ENCODE measurements around the gene PDSS1. TPM values are rescaled to one million over a fixed set of nuclear protein-coding genes. Genes with fewer than 3 reads are reported as not detected.

PDSS1 gene
- total and polyA plus RNA-seq, 2 of the 13 experiments (the other 11 are each of a cell fraction or from before 2014, with no cell fraction given): 18.7 to 19.3 TPM

GRCh38 chr10:26777686-26778085, 80.2 kb downstream of the PDSS1 start:
- peaks cover 11% of the 10 kb centered on the region for H3K79me2 ChIP-seq (ENCODE audit: insufficient read depth, low read length)
- CTCF ChIA-PET (ENCODE audit: low intra/inter-chr PET ratio, low total read pairs): no interaction called here
- H3K4me1 ChIP-seq (ENCODE audit: insufficient read depth, low read length): peaks cover 28% of the 10 kb centered on the region
- POLR2A ChIA-PET: no interaction called here
- H3K27me3 ChIP-seq (ENCODE audit: control insufficient read depth in 1 of 2, insufficient read depth in 2 of 2, low read length in 2 of 2): no peaks in the 10 kb centered on the region
- DNase-seq (ENCODE audit: low spot score) (no peak), ATAC-seq (no peak), FAIRE-seq (no peak)
- TF ChIP-seq ZNF333 (CRISPR knock-in tag; IDR thresholded peaks at IDR 0.05; ENCODE audit: borderline replicate concordance): no peak
- TF ChIP-seq CEBPG (CRISPR knock-in tag; IDR thresholded peaks at IDR 0.05): no peak
- TF ChIP-seq NBN (conservative IDR thresholded peaks at IDR 0.05): no peak
- TF ChIP-seq ZNF703 (CRISPR knock-in tag; IDR thresholded peaks at IDR 0.05; ENCODE audit: borderline replicate concordance): no peak
- no peak for TF ChIP-seq ZNF83 (CRISPR knock-in tag; IDR thresholded peaks at IDR 0.05; ENCODE audit: borderline replicate concordance)
- TF ChIP-seq RBM22 (optimal IDR thresholded peaks at IDR 0.05; ENCODE audit: low read length): no peak
- no peak for TF ChIP-seq RBFOX2 (IDR thresholded peaks at IDR 0.05; ENCODE audit: low read depth, low read length)
- TF ChIP-seq ZNF496 (CRISPR knock-in tag; IDR thresholded peaks at IDR 0.05; ENCODE audit: insufficient replicate concordance): no peak
- TF ChIP-seq TCF7L2 (IDR thresholded peaks at IDR 0.05; ENCODE audit: low read depth, low read length): no peak
- no peak for TF ChIP-seq NR3C1 (CRISPR knock-in tag; IDR thresholded peaks at IDR 0.05)
- no peak overlapping the region for H3K27ac ChIP-seq (ENCODE audit: extremely low read length, insufficient read depth, low read length)
- H4K20me1 ChIP-seq (ENCODE audit: insufficient read depth, low read length): no peaks in the 10 kb centered on the region
- in situ Hi-C loops (cut with HindIII; ENCODE audit: extremely low pct_ligation_motif_present, low pct_unique_long_range_greater_than_20kb): no loop called here
- intact Hi-C loops (cut with micrococcal nuclease; ENCODE audit: unreplicated experiment): no loop called here
- H2AFZ ChIP-seq (ENCODE audit: low read length): no peak overlapping the region
- H3K4me2 ChIP-seq (ENCODE audit: low read depth, low read length): no peak overlapping the region
- no peaks in the 10 kb centered on the region for H3K36me3 ChIP-seq (replicated peaks in 1 of 2; ENCODE audit: control insufficient read depth in 1 of 2, insufficient read depth in 2 of 2, low read length in 2 of 2)
- H3K4me3 ChIP-seq (replicated peaks in 1 of 3; ENCODE audit: insufficient read depth in 1 of 3, low read depth in 2 of 3, low read length in 3 of 3): no peak overlapping the region
- no TSS peak for BruUV-seq (replicated peaks)
- H3K9ac ChIP-seq (ENCODE audit: insufficient read depth, low read depth, low read length): no peak overlapping the region
- H3K9me3 ChIP-seq (ENCODE audit: low read length): no peaks in the 10 kb centered on the region
- WGBS (ENCODE audit: low lambda C conversion rate): 100% methylated on average over 2 of the region's 2 CpGs

- FAIRE-seq: peak; percentile 34
- H3K9me3 ChIP-seq (ENCODE audit: low read length): no peaks in the 10 kb centered on the region
- no peak overlapping the region for H3K4me2 ChIP-seq (ENCODE audit: low read depth, low read length)
- no peak for TF ChIP-seq FOXP4 (CRISPR knock-in tag; IDR thresholded peaks at IDR 0.05)
- TF ChIP-seq DPF2 (CRISPR knock-in tag; IDR thresholded peaks at IDR 0.05; ENCODE audit: borderline replicate concordance, low read depth): no peak
- TF ChIP-seq ZNF337 (CRISPR knock-in tag; IDR thresholded peaks at IDR 0.05; ENCODE audit: borderline replicate concordance, low read depth): no peak
- TF ChIP-seq EHMT2 (IDR thresholded peaks at IDR 0.05; ENCODE audit: borderline replicate concordance, low read depth, low read length): no peak
- TF ChIP-seq MAZ (IDR thresholded peaks at IDR 0.05; ENCODE audit: borderline replicate concordance, low read depth, low read length): no peak
- TF ChIP-seq MAZ (CRISPR knock-in tag; IDR thresholded peaks at IDR 0.05; ENCODE audit: low read depth): no peak
- TF ChIP-seq GABPA (IDR thresholded peaks at IDR 0.05; ENCODE audit: low read depth, low read length): no peak
- no peak for TF ChIP-seq GABPA (CRISPR knock-in tag; IDR thresholded peaks at IDR 0.05; ENCODE audit: low read depth)
- TF ChIP-seq GATA4 (IDR thresholded peaks at IDR 0.05; ENCODE audit: borderline replicate concordance, low read depth): no peak
Observed at GRCh38 chr10:26779176-26779860, 81.8 kb downstream of the PDSS1 start.

More at GRCh38 chr10:26779176-26779860, 81.8 kb downstream of the PDSS1 start:
- no peak overlapping the region for H3K4me3 ChIP-seq (replicated peaks in 1 of 3; ENCODE audit: insufficient read depth in 1 of 3, low read depth in 2 of 3, low read length in 3 of 3)
- DNase-seq (ENCODE audit: low spot score): no peak
- no peaks in the 10 kb centered on the region for H3K27me3 ChIP-seq (ENCODE audit: control insufficient read depth in 1 of 2, insufficient read depth in 2 of 2, low read length in 2 of 2)
- in situ Hi-C loops (cut with HindIII; ENCODE audit: extremely low pct_ligation_motif_present, low pct_unique_long_range_greater_than_20kb): no loop called here
- H3K27ac ChIP-seq (ENCODE audit: extremely low read length, insufficient read depth, low read length): no peak overlapping the region
- ATAC-seq: no peak
- WGBS (ENCODE audit: low lambda C conversion rate): 91% methylated on average over 4 of the region's 4 CpGs
- ChIA-PET CTCF (ENCODE audit: low intra/inter-chr PET ratio, low total read pairs) (no interaction called here), POLR2A (no interaction called here)
- peaks cover 11% of the 10 kb centered on the region for H3K79me2 ChIP-seq (ENCODE audit: insufficient read depth, low read length)
- no peak overlapping the region for H2AFZ ChIP-seq (ENCODE audit: low read length)
- BruUV-seq (replicated peaks): no TSS peak
- no peak overlapping the region for H3K9ac ChIP-seq (ENCODE audit: insufficient read depth, low read depth, low read length)
- no peaks in the 10 kb centered on the region for H3K36me3 ChIP-seq (replicated peaks in 1 of 2; ENCODE audit: control insufficient read depth in 1 of 2, insufficient read depth in 2 of 2, low read length in 2 of 2)
- intact Hi-C loops (cut with micrococcal nuclease; ENCODE audit: unreplicated experiment): no loop called here
- no peaks in the 10 kb centered on the region for H4K20me1 ChIP-seq (ENCODE audit: insufficient read depth, low read length)
- peaks cover 36% of the 10 kb centered on the region for H3K4me1 ChIP-seq (ENCODE audit: insufficient read depth, low read length)

All from HepG2 (cell line).